Neural cell (in vitro differentiated cells): ENCODE measurements around the gene SND1. TPM values are rescaled to one million over a fixed set of nuclear protein-coding genes. Genes with fewer than 3 reads are reported as not detected.

Source experiments
- H2AFZ ChIP-seq: fragments of 200-600, 300-800 bp; sonication (generic), shearing (Covaris generic); 2 replicates; pipeline ENCODE4 v1.6.0; 2014; ENCODE audit warnings: low read depth, mild to moderate bottlenecking, antibody characterized with exemption, low read length, moderate library complexity
- H3F3A ChIP-seq: fragments of 200-600 bp; shearing (Covaris generic); 2 replicates; pipeline ENCODE4 v1.6.1; 2016; ENCODE audit warnings: mild to moderate bottlenecking, moderate library complexity, mixed read lengths, antibody characterized with exemption, low read length; ENCODE audit not compliant: insufficient read depth, poor library complexity, severe bottlenecking
- H3K27ac ChIP-seq: fragments of 200-600, 300-800 bp; sonication (generic), shearing (Covaris generic); 2 replicates; pipeline ENCODE4 v1.5.1; 2014; ENCODE audit warnings: mild to moderate bottlenecking, low read length, moderate library complexity
- H3K27me3 ChIP-seq: fragments of 300-800, 200-600 bp; sonication (generic), shearing (Covaris generic); 2 replicates; pipeline ENCODE4 v1.6.0; 2014; ENCODE audit warnings: mild to moderate bottlenecking, low read depth, low read length, moderate library complexity; ENCODE audit not compliant: insufficient read depth
- H3K36me3 ChIP-seq: fragments of 300-800, 200-600 bp; sonication (generic), shearing (Covaris generic); 2 replicates; pipeline ENCODE4 v1.5.1; 2014; ENCODE audit warnings: mild to moderate bottlenecking, antibody characterized with exemption, low read length, moderate library complexity; ENCODE audit not compliant: insufficient read depth
- H3K4me2 ChIP-seq: fragments of 300-800, 200-600 bp; sonication (generic), shearing (Covaris generic); 2 replicates; pipeline ENCODE4 v1.6.0; 2014; ENCODE audit warnings: mild to moderate bottlenecking, low read length
- H3K4me3 ChIP-seq: fragments of 300-800, 200-600 bp; sonication (generic), shearing (Covaris generic); 2 replicates; pipeline ENCODE4 v1.5.1; 2014; ENCODE audit warnings: mild to moderate bottlenecking, low read length, moderate library complexity
- H3K79me2 ChIP-seq: fragments of 200-600 bp; shearing (Covaris generic); replicated peaks from 2 replicates; pipeline ENCODE4 v1.6.0; 2014; ENCODE audit warnings: mild to moderate bottlenecking, low read length, moderate library complexity; ENCODE audit not compliant: insufficient read depth
- H3K9ac ChIP-seq: fragments of 300-800, 200-600 bp; sonication (generic), shearing (Covaris generic); 2 replicates; pipeline ENCODE4 v1.6.1; 2016; ENCODE audit warnings: mild to moderate bottlenecking, low read length, mixed read lengths
- H3K9me2 ChIP-seq: fragments of 200-600 bp; shearing (Covaris generic); 2 replicates; pipeline ENCODE4 v1.6.1; 2016; ENCODE audit warnings: mild to moderate bottlenecking, low read length, mixed read lengths; ENCODE audit not compliant: insufficient read depth
- H3K9me3 ChIP-seq: fragments of 200-600, 300-800 bp; sonication (generic), shearing (Covaris generic); 2 replicates; pipeline ENCODE4 v1.6.1; 2016; ENCODE audit warnings: mild to moderate bottlenecking, mixed run types, low read length, moderate library complexity, mixed read lengths
- H4K20me1 ChIP-seq: fragments of 200-600 bp; shearing (Covaris generic); 2 replicates; pipeline ENCODE4 v1.6.1; 2016; ENCODE audit warnings: mild to moderate bottlenecking, mixed run types; ENCODE audit not compliant: insufficient read depth
- CTCF ChIP-seq: fragments of 450-650 bp; IDR thresholded peaks from 2 replicates; pipeline ENCODE4 v1.5.1; 2014; ENCODE audit warnings: antibody characterized with exemption, mild to moderate bottlenecking, moderate library complexity; ENCODE audit not compliant: poor library complexity, severe bottlenecking
- EP300 ChIP-seq: fragments of 450-650 bp; conservative IDR thresholded peaks from 2 replicates; pipeline ENCODE4 v1.6.1; 2014; ENCODE audit warnings: antibody characterized with exemption, mild to moderate bottlenecking, moderate library complexity; ENCODE audit not compliant: poor library complexity, severe bottlenecking
- EZH2 ChIP-seq: fragments of 200-600, 300-800 bp; shearing (Covaris generic), sonication (generic); IDR thresholded peaks from 2 replicates; pipeline ENCODE4 v1.6.1; 2014; ENCODE audit warnings: antibody characterized with exemption, low read length, borderline replicate concordance, mild to moderate bottlenecking; ENCODE audit not compliant: insufficient read depth, poor library complexity, severe bottlenecking
- MXI1 ChIP-seq: fragments of 450-650 bp; conservative IDR thresholded peaks from 2 replicates; pipeline ENCODE4 v1.6.1; 2014; ENCODE audit warnings: antibody characterized with exemption, mild to moderate bottlenecking; ENCODE audit not compliant: poor library complexity, severe bottlenecking
- POLR2AphosphoS5 ChIP-seq: IDR thresholded peaks from 2 replicates; pipeline ENCODE4 v1.6.1; 2012
- RAD21 ChIP-seq: fragments of 450-650 bp; conservative IDR thresholded peaks from 2 replicates; pipeline ENCODE4 v1.6.1; 2014; ENCODE audit warnings: antibody characterized with exemption, mild to moderate bottlenecking, moderate library complexity
- REST ChIP-seq: IDR thresholded peaks from 2 replicates; pipeline ENCODE4 v1.6.1; 2012; ENCODE audit warnings: borderline replicate concordance
- SMC3 ChIP-seq: fragments of 450-650 bp; conservative IDR thresholded peaks from 2 replicates; pipeline ENCODE4 v1.6.1; 2014; ENCODE audit warnings: antibody characterized with exemption, mild to moderate bottlenecking, moderate library complexity; ENCODE audit not compliant: poor library complexity
- TAF1 ChIP-seq: IDR thresholded peaks from 2 replicates; pipeline ENCODE4 v1.6.1; 2012; ENCODE audit warnings: low read depth
- polyA plus RNA-seq: library from polyadenylated mRNA; depleted of rRNA; stranded (reverse); fragments of >200 nt; gene quantifications from 2 replicates; pipeline ENCODE4 v1.2.3, GENCODE V29; 2014

The SND1 gene
- polyA plus RNA-seq, 1 donor from 2014 or later = 37.4 TPM

- no peak overlapping the region for H3K4me2 ChIP-seq
- no peak overlapping the region for H3K4me3 ChIP-seq
- H3K9ac ChIP-seq = no peak overlapping the region
- H3K27me3 ChIP-seq = no peaks in the 10 kb centered on the region
- H4K20me1 ChIP-seq = no peaks in the 10 kb centered on the region
- no peak overlapping the region for H3K27ac ChIP-seq
- no peaks in the 10 kb centered on the region for H3K79me2 ChIP-seq
- no peaks in the 10 kb centered on the region for H3K9me2 ChIP-seq
- H3F3A ChIP-seq = no peaks in the 10 kb centered on the region
- no peaks in the 10 kb centered on the region for H3K9me3 ChIP-seq
- no peaks in the 10 kb centered on the region for H3K36me3 ChIP-seq
- no peak for TF ChIP-seq MXI1
- no peak for TF ChIP-seq EP300
- no peak for TF ChIP-seq EZH2
- no peak for TF ChIP-seq SMC3
- TF ChIP-seq CTCF = no peak
- TF ChIP-seq REST = no peak
- TF ChIP-seq RAD21 = no peak
- no peak for TF ChIP-seq POLR2AphosphoS5
- TF ChIP-seq TAF1 = no peak
- H2AFZ ChIP-seq = no peak overlapping the region
Measured at GRCh38 chr7:127882313-127882920, 230.4 kb downstream of the SND1 start.

GRCh38 chr7:127884066-127884559 lies 232.1 kb downstream of the SND1 start:
- H3K9me2 ChIP-seq = no peaks in the 10 kb centered on the region
- H3K36me3 ChIP-seq = peaks cover 3% of the 10 kb centered on the region
- H3K9ac ChIP-seq = no peak overlapping the region
- H3F3A ChIP-seq = no peaks in the 10 kb centered on the region
- TF ChIP-seq RAD21 (no peak), EP300 (no peak), TAF1 (no peak), EZH2 (no peak), CTCF (no peak), REST (no peak), MXI1 (no peak), SMC3 (no peak), POLR2AphosphoS5 (no peak)
- no peaks in the 10 kb centered on the region for H3K9me3 ChIP-seq
- H4K20me1 ChIP-seq = no peaks in the 10 kb centered on the region
- no peak overlapping the region for H3K27ac ChIP-seq
- H3K27me3 ChIP-seq = no peaks in the 10 kb centered on the region
- H3K4me2 ChIP-seq = no peak overlapping the region
- H3K4me3 ChIP-seq = no peak overlapping the region
- H2AFZ ChIP-seq = no peak overlapping the region
- no peaks in the 10 kb centered on the region for H3K79me2 ChIP-seq
